CD4-positive, CD25-positive, alpha-beta regulatory T cell (primary cell): ENCODE data around the gene MRPL14. TPM values are rescaled to one million over a fixed set of nuclear protein-coding genes. Genes with fewer than 3 reads are reported as not detected.

Experiments used
- ATAC-seq, 2 donors: fragments of 150-1000 bp; cut with Tn5 transposase; one replicate each; pipeline ENCODE4 v1.10.0; 2021; ENCODE audit warnings: low read depth in 2 of 2, moderate number of reproducible peaks in 2 of 2, moderate library complexity in 1 of 2
- DNase-seq, 3 donors: peaks; one replicate each; pipeline versions ENCODE4 v3.0.0 to v3.0.0-alpha.2; 2012 to 2022; ENCODE audit warnings: mixed read lengths in 1 of 3
- H3K27ac ChIP-seq: one replicate; pipeline ENCODE4 v1.7.0; 2013; ENCODE audit warnings: mild to moderate bottlenecking, low read length; ENCODE audit not compliant: insufficient read depth, poor library complexity, severe bottlenecking
- H3K27me3 ChIP-seq: one replicate; pipeline ENCODE4 v1.7.0; 2013; ENCODE audit warnings: low read length; ENCODE audit not compliant: control insufficient read depth, insufficient read depth
- H3K36me3 ChIP-seq: one replicate; pipeline ENCODE4 v1.7.0; 2013; ENCODE audit warnings: mild to moderate bottlenecking, low read length, moderate library complexity; ENCODE audit not compliant: control insufficient read depth, insufficient read depth
- H3K4me1 ChIP-seq: 2 replicates; pipeline ENCODE4 v1.7.0; 2013; ENCODE audit warnings: mild to moderate bottlenecking, low read length; ENCODE audit not compliant: insufficient read depth, control insufficient read depth, poor library complexity, severe bottlenecking
- H3K4me3 ChIP-seq: one replicate; pipeline ENCODE4 v1.7.0; 2013; ENCODE audit warnings: low read depth, mild to moderate bottlenecking, low read length, moderate library complexity
- H3K9me3 ChIP-seq, 2 experiments: 1 replicate in 1 of 2; 2 replicates in 1 of 2; pipeline ENCODE4 v1.7.0; 2013; ENCODE audit warnings: low read length in 2 of 2, mild to moderate bottlenecking in 1 of 2, moderate library complexity in 1 of 2; ENCODE audit not compliant: control insufficient read depth in 2 of 2
- H3K27ac Mint-ChIP-seq, 3 donors: one replicate each; pipeline ENCODE4 v1.8.0; 2020 to 2022; ENCODE audit warnings: mild to moderate bottlenecking in 3 of 3, mixed read lengths in 3 of 3, moderate library complexity in 2 of 3
- H3K27me3 Mint-ChIP-seq: one replicate; pipeline ENCODE4 v1.8.0; 2022; ENCODE audit warnings: mild to moderate bottlenecking, mixed read lengths
- H3K36me3 Mint-ChIP-seq: one replicate; pipeline ENCODE4 v1.8.0; 2020; ENCODE audit warnings: mixed read lengths
- H3K4me1 Mint-ChIP-seq, 4 donors: one replicate each; pipeline ENCODE4 v1.8.0; 2020 to 2022; ENCODE audit warnings: mixed read lengths in 4 of 4, mild to moderate bottlenecking in 1 of 4
- H3K4me3 Mint-ChIP-seq, 4 donors: one replicate each; pipeline ENCODE4 v1.8.0; 2020 to 2022; ENCODE audit warnings: mild to moderate bottlenecking in 4 of 4, mixed read lengths in 4 of 4, moderate library complexity in 3 of 4
- H3K9me3 Mint-ChIP-seq, 7 donors: one replicate each; pipeline ENCODE4 v1.8.0; 2020 to 2022; ENCODE audit warnings: mixed read lengths in 7 of 7, mild to moderate bottlenecking in 3 of 7, moderate library complexity in 2 of 7
- polyA plus RNA-seq, 4 donors: library from polyadenylated mRNA; unstranded; fragments of 300-500 nt; fragmentation: Illumina TruSeq; gene quantifications; one replicate each; pipeline ENCODE4 v1.2.3, GENCODE V29; 2021
- total RNA-seq: library from RNA; stranded (reverse); gene quantifications from one replicate; pipeline ENCODE4 v1.2.3, GENCODE V29; 2022

Gene MRPL14
- total and polyA plus RNA-seq, 5 donors from 2014 or later = 11.8 to 101 (median 82.9) TPM

DNA sequence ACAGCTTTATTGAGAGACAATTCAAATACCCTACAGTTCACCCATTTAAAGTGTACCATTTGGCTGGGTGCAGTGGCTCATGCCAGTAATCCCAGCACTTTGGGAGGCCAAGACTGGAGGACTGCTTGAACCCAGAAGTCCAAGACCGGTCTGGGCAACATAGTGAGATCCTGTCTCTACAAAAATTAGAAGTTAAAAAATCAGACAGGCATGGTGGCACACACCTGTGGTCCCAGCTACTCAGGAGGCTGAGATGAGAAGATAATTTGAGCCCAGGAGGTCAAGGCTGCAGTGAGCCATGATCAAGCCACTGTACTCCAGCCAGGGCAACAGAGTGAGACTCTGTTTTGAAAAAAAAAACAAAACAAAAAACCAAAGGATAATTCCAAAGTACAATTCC lies 40.3 kb upstream of the MRPL14 start:
- no peaks in the 10 kb centered on the region for H3K36me3 ChIP-seq
- H3K9me3 ChIP-seq = no peaks in the 10 kb centered on the region
- no peak overlapping the region for H3K27ac ChIP-seq
- no peak overlapping the region for H3K4me3 Mint-ChIP-seq
- DNase-seq (no peak), ATAC-seq (no peak)
- no peak overlapping the region for H3K27ac Mint-ChIP-seq
- H3K36me3 Mint-ChIP-seq = no peaks in the 10 kb centered on the region
- H3K4me3 ChIP-seq = no peak overlapping the region
- peaks cover 0 to under 1% (median under 1%) of the 10 kb centered on the region in 4 donors for H3K4me1 Mint-ChIP-seq
- H3K9me3 Mint-ChIP-seq = peaks cover 0 to 2% (median 0%) of the 10 kb centered on the region in 7 donors
- H3K4me1 ChIP-seq = no peaks in the 10 kb centered on the region
- no peaks in the 10 kb centered on the region for H3K27me3 ChIP-seq
- H3K27me3 Mint-ChIP-seq = peaks cover 36% of the 10 kb centered on the region

DNA sequence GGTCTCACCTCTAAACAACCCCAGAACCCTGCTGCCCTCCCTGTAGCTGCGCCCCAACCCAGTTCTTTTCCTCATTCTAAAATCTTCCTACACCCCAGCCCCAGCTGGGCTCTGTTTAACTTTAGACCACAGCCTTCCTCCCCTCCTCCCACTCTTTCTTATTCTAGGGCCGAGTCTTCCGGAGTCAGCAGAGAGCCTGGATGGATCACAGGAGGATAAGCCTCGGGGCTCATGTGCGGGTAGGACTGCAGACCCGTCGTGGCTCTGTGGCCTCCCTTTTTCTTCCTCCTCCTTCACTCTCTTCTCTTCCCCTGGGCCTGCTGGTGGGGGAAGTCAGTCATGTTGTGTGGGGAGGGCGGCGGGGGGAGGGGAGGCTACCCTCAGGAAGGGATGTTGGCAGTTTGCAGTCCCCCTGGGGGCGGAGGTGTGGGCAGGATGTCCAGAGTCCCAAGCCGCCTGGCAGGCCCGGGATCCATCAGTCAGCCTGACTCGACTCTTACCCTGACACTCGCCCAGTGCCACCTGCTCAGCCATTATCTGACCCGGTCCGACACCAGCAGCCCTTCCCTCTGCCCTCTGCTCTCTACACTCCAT lies 39.4 kb upstream of the MRPL14 start:
- H3K27ac Mint-ChIP-seq = peak overlapping the region in 1 of 3 donors; percentile 79
- H3K36me3 Mint-ChIP-seq = no peaks in the 10 kb centered on the region
- H3K27me3 ChIP-seq = no peaks in the 10 kb centered on the region
- no peak for DNase-seq
- no peak overlapping the region for H3K27ac ChIP-seq
- no peak overlapping the region for H3K4me3 ChIP-seq
- H3K9me3 Mint-ChIP-seq = peaks cover 0 to 2% (median 0%) of the 10 kb centered on the region in 7 donors
- no peak overlapping the region for H3K4me3 Mint-ChIP-seq
- peaks cover 42% of the 10 kb centered on the region for H3K27me3 Mint-ChIP-seq
- H3K9me3 ChIP-seq = no peaks in the 10 kb centered on the region
- H3K36me3 ChIP-seq = no peaks in the 10 kb centered on the region
- no peak for ATAC-seq
- H3K4me1 Mint-ChIP-seq = no peaks in the 10 kb centered on the region
- H3K4me1 ChIP-seq = no peaks in the 10 kb centered on the region

GRCh38 chr6:44166116-44166515 lies 38.9 kb upstream of the MRPL14 start:
- Mint-ChIP-seq H3K9me3 (peaks cover 0 to 2% (median 0%) of the 10 kb centered on the region in 7 donors), H3K4me3 (no peak overlapping the region), H3K27me3 (peaks cover 45% of the 10 kb centered on the region), H3K4me1 (no peaks in the 10 kb centered on the region), H3K36me3 (no peaks in the 10 kb centered on the region), H3K27ac (no peak overlapping the region)
- no peak for DNase-seq
- H3K4me3 ChIP-seq = no peak overlapping the region
- no peaks in the 10 kb centered on the region for H3K4me1 ChIP-seq
- no peaks in the 10 kb centered on the region for H3K27me3 ChIP-seq
- no peaks in the 10 kb centered on the region for H3K36me3 ChIP-seq
- no peak overlapping the region for H3K27ac ChIP-seq
- ATAC-seq = no peak
- H3K9me3 ChIP-seq = no peaks in the 10 kb centered on the region

DNA sequence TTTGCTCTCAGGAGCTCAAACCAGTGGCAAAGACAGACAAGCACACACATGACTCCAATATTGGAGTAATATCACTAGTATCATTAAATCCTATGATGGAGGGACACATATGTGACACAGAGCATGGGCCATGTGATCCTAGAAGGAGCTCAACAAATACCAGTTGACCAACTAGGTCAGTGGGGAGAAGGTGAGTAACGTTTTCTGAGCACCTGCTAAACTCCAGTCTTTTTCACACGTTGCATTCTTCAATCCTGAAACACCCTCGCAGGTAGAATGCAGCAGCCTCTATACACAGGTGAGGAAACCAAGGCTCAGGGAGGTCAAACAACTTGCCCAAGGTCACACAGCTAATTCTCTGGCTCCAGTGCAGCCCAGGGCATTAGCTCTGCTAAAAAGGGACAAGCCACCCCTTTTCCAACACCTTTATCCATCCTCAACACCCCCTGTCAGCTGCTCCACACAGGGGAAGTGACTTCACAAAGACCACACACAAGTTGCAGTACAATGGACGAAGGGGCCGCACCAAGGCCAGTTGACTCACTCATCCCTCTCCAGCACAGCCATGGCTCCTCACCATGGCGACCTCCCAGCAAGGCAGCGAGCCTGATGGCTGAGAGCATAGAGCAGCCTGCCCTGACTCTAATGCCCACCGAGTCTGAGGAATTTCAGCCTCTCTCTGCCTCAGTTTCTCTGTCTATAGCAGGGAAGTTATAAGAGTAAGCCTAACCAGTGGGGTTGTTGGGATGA lies 35.8 kb upstream of the MRPL14 start:
- Mint-ChIP-seq H3K27me3 (peaks cover 33% of the 10 kb centered on the region), H3K4me1 (peaks cover 0 to 2% (median 0%) of the 10 kb centered on the region in 4 donors), H3K27ac (no peak overlapping the region), H3K9me3 (peaks cover 0 to 1% (median 0%) of the 10 kb centered on the region in 7 donors), H3K4me3 (no peak overlapping the region), H3K36me3 (no peaks in the 10 kb centered on the region)
- no peak for DNase-seq
- Histone ChIP-seq H3K27me3 (no peaks in the 10 kb centered on the region), H3K4me1 (no peaks in the 10 kb centered on the region), H3K27ac (no peak overlapping the region), H3K9me3 (no peaks in the 10 kb centered on the region), H3K4me3 (no peak overlapping the region), H3K36me3 (no peaks in the 10 kb centered on the region)
- ATAC-seq = no peak

DNA sequence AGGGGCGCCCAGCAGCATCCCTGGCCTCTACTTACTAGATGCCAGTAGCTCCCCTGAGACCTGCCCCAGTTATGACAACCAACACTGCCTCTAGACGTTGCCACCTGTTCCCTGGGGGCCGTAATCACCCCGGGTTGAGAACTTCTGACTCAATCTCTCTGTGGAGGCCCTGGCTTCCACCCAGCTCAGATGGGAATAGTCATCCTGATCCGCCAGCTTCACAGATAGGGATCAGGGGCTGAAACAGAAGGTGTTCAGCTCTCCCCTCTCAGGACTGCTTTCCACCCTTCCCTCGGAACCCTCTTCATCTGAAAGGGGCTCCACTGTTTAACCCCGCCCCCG lies 34.7 kb upstream of the MRPL14 start:
- Mint-ChIP-seq H3K4me3 (no peak overlapping the region), H3K27me3 (peaks cover 29% of the 10 kb centered on the region)

DNA sequence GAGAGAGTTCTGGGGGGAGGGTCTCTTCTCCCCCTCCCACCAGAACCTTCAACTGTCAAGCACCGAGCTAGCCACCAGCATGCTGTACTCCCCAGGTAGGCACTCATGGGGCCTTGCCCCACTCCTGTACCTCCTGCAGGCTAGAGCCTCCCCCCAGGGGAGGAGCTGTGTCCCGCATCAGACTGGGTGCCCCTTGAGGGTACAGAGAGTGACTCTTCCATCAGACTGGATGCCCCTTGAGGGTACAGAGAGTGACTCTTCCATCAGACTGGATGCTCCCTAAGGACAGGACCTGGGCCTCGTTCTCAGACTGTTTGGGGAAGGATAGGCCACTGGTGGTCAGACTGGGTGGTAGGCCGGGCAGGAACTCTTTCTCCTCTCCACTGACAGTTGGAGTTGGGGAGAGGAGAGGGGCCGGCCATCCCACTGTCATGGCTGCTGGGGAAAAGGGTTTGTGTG lies 31.5 kb upstream of the MRPL14 start, which contains the start of gene CAPN11:
CAPN11 (plus strand) TSS at position 51 of the 459 bp plus-strand sequence; CDS start at position 80, 29 bp downstream.
- DNase-seq (no peak), ATAC-seq (no peak)
- peaks cover 0 to 5% (median 1%) of the 10 kb centered on the region in 4 donors for H3K4me1 Mint-ChIP-seq
- H3K4me1 ChIP-seq = peaks cover 7% of the 10 kb centered on the region
- no peaks in the 10 kb centered on the region for H3K9me3 ChIP-seq
- no peaks in the 10 kb centered on the region for H3K27me3 ChIP-seq
- no peaks in the 10 kb centered on the region for H3K36me3 Mint-ChIP-seq
- no peaks in the 10 kb centered on the region for H3K36me3 ChIP-seq
- H3K27me3 Mint-ChIP-seq = peaks cover 14% of the 10 kb centered on the region
- H3K4me3 ChIP-seq = no peak within 1 kb of the TSS
- H3K27ac Mint-ChIP-seq = no peak within 1 kb of the TSS
- H3K9me3 Mint-ChIP-seq = no peaks in the 10 kb centered on the region
- no peak within 1 kb of the TSS for H3K4me3 Mint-ChIP-seq
- H3K27ac ChIP-seq = no peak within 1 kb of the TSS

More for the DNA sequence above, 34.7 kb upstream of the MRPL14 start:
- ATAC-seq (no peak), DNase-seq (no peak)
- Mint-ChIP-seq H3K36me3 (no peaks in the 10 kb centered on the region), H3K9me3 (no peaks in the 10 kb centered on the region), H3K27ac (no peak overlapping the region), H3K4me1 (peaks cover 0 to 2% (median 0%) of the 10 kb centered on the region in 4 donors)
- H3K27me3 ChIP-seq = no peaks in the 10 kb centered on the region
- no peak overlapping the region for H3K27ac ChIP-seq
- no peaks in the 10 kb centered on the region for H3K4me1 ChIP-seq
- no peak overlapping the region for H3K4me3 ChIP-seq
- no peaks in the 10 kb centered on the region for H3K9me3 ChIP-seq
- H3K36me3 ChIP-seq = no peaks in the 10 kb centered on the region

DNA sequence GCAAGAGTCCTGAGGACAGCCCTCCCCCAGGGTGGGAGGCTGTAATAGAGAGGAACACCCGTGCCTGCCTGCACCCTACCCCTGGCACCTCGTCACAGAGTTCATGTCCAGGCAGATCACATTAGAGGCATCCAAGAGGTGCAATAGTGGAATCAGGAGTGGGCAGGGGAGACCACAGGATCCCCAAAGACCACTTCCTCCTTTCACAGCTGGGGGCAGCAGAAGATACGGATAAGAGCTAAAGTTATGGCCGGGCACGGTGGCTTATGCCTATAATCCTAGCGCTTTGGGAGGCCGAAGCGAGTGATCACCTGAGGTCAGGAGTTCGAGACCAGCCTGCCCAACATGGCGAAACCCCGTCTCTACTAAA lies 29.9 kb upstream of the MRPL14 start:
- no peak overlapping the region for H3K27ac Mint-ChIP-seq
- H3K27ac ChIP-seq = no peak overlapping the region
- peaks cover 0 to 1% (median 0%) of the 10 kb centered on the region in 7 donors for H3K9me3 Mint-ChIP-seq
- no peaks in the 10 kb centered on the region for H3K27me3 ChIP-seq
- peaks cover 7% of the 10 kb centered on the region for H3K4me1 ChIP-seq
- peaks cover 0 to 7% (median 3%) of the 10 kb centered on the region in 4 donors for H3K4me1 Mint-ChIP-seq
- DNase-seq = no peak
- H3K36me3 ChIP-seq = no peaks in the 10 kb centered on the region
- H3K36me3 Mint-ChIP-seq = no peaks in the 10 kb centered on the region
- no peak overlapping the region for H3K4me3 Mint-ChIP-seq
- no peaks in the 10 kb centered on the region for H3K9me3 ChIP-seq
- peaks cover 6% of the 10 kb centered on the region for H3K27me3 Mint-ChIP-seq
- ATAC-seq = no peak
- H3K4me3 ChIP-seq = no peak overlapping the region
